Endodermal cell (in vitro differentiated cells): ENCODE data around the gene VSNL1. TPM values are rescaled to one million over a fixed set of nuclear protein-coding genes. Genes with fewer than 3 reads are reported as not detected.

Experiments used
- DNase-seq: peaks from one replicate; pipeline ENCODE4 v3.0.0-alpha.2; 2017
- H3K27ac ChIP-seq: 2 replicates; pipeline ENCODE4 v1.5.1; 2013; ENCODE audit warnings: mild to moderate bottlenecking, low read depth, low read length, moderate library complexity
- H3K27me3 ChIP-seq: 2 replicates; pipeline ENCODE4 v1.6.1; 2013; ENCODE audit warnings: mild to moderate bottlenecking, low read length, moderate library complexity; ENCODE audit not compliant: insufficient read depth, control insufficient read depth, poor library complexity, severe bottlenecking
- H3K36me3 ChIP-seq: 2 replicates; pipeline ENCODE4 v1.7.0; 2013; ENCODE audit warnings: mild to moderate bottlenecking, low read length, moderate library complexity; ENCODE audit not compliant: control insufficient read depth, insufficient read depth
- H3K4me1 ChIP-seq: one replicate; pipeline ENCODE4 v1.7.0; 2013; ENCODE audit warnings: low read length; ENCODE audit not compliant: control insufficient read depth, insufficient read depth
- H3K4me3 ChIP-seq: 2 replicates; pipeline ENCODE4 v1.5.1; 2013; ENCODE audit warnings: mild to moderate bottlenecking, low read length, moderate library complexity
- H3K9ac ChIP-seq: 2 replicates; pipeline ENCODE4 v1.6.1; 2013; ENCODE audit warnings: mild to moderate bottlenecking, low read length, moderate library complexity; ENCODE audit not compliant: poor library complexity, severe bottlenecking; ENCODE audit errors: extremely low read depth
- H3K9me3 ChIP-seq: 2 replicates; pipeline ENCODE4 v1.6.1; 2013; ENCODE audit warnings: mild to moderate bottlenecking, low read length, moderate library complexity; ENCODE audit not compliant: control insufficient read depth
- H3K27ac Mint-ChIP-seq: 2 replicates; pipeline ENCODE4 v1.8.0; 2020; ENCODE audit warnings: mixed read lengths
- H3K27me3 Mint-ChIP-seq: 2 replicates; pipeline ENCODE4 v1.8.0; 2021; ENCODE audit warnings: mild to moderate bottlenecking, mixed read lengths; ENCODE audit not compliant: insufficient read depth
- H3K36me3 Mint-ChIP-seq: 2 replicates; pipeline ENCODE4 v1.8.0; 2020; ENCODE audit warnings: low read depth, mixed read lengths
- H3K4me1 Mint-ChIP-seq: 2 replicates; pipeline ENCODE4 v1.8.0; 2020; ENCODE audit warnings: mixed read lengths
- H3K4me3 Mint-ChIP-seq: 2 replicates; pipeline ENCODE4 v1.8.0; 2020; ENCODE audit warnings: mild to moderate bottlenecking, moderate library complexity, mixed read lengths
- H3K9me3 Mint-ChIP-seq: 2 replicates; pipeline ENCODE4 v1.8.0; 2020; ENCODE audit warnings: mild to moderate bottlenecking, mixed read lengths
- CTCF ChIP-seq: fragments of 200-600 bp; sonication (generic); conservative IDR thresholded peaks from 2 replicates; pipeline ENCODE4 v1.5.0; 2021; ENCODE audit warnings: antibody characterized with exemption, mild to moderate bottlenecking
- WGBS, 2 experiments: methylation state at CpG; one replicate each; pipeline versions ENCODE4 v1.1.5 to v1.1.7; 2013; ENCODE audit warnings: missing lambda C conversion rate in 2 of 2, mixed read lengths in 1 of 2; ENCODE audit not compliant: insufficient coverage in 1 of 2, insufficient read length in 1 of 2; 5-methylcytosine and 5-hydroxymethylcytosine counted together
- total RNA-seq, 2 donors: library from RNA; stranded (reverse); fragmentation: NEBNext Ultra II Directional in 1 of 2; extraction: Animal tissue kit (Norgen Biotek cat#: 25700) in 1 of 2; gene quantifications; 2 replicates in 1 of 2; 3 replicates in 1 of 2; pipeline ENCODE4 v1.2.1, GENCODE V29; 2021

Gene VSNL1
- total RNA-seq, 2 donors from 2014 or later = 1.4 to 3.3 TPM

GRCh38 chr2:17615728-17616351 lies 75.3 kb downstream of the VSNL1 start:
- Mint-ChIP-seq H3K9me3 (no peaks in the 10 kb centered on the region), H3K4me3 (no peak overlapping the region), H3K36me3 (no peaks in the 10 kb centered on the region), H3K27ac (no peak overlapping the region), H3K27me3 (no peaks in the 10 kb centered on the region), H3K4me1 (peaks cover 3% of the 10 kb centered on the region)
- 87% methylated on average over 1 of the region's 1 CpG; no CpG with 5 or more reads in 1 of the 2 experiments for WGBS, 2 experiments
- Histone ChIP-seq H3K27me3 (no peaks in the 10 kb centered on the region), H3K9me3 (no peaks in the 10 kb centered on the region), H3K4me3 (no peak overlapping the region), H3K4me1 (no peaks in the 10 kb centered on the region), H3K9ac (no peak overlapping the region), H3K36me3 (no peaks in the 10 kb centered on the region), H3K27ac (no peak overlapping the region)
- no peak for DNase-seq
- no peak for TF ChIP-seq CTCF

GRCh38 chr2:17616405-17616804 lies 75.9 kb downstream of the VSNL1 start:
- H3K27ac Mint-ChIP-seq = no peak overlapping the region
- no peak for TF ChIP-seq CTCF
- Histone ChIP-seq H3K36me3 (no peaks in the 10 kb centered on the region), H3K4me1 (no peaks in the 10 kb centered on the region), H3K9ac (no peak overlapping the region), H3K27ac (no peak overlapping the region), H3K27me3 (no peaks in the 10 kb centered on the region), H3K9me3 (no peaks in the 10 kb centered on the region), H3K4me3 (no peak overlapping the region)
- H3K4me1 Mint-ChIP-seq = peaks cover 3% of the 10 kb centered on the region
- H3K36me3 Mint-ChIP-seq = no peaks in the 10 kb centered on the region
- no peaks in the 10 kb centered on the region for H3K9me3 Mint-ChIP-seq
- DNase-seq = no peak
- WGBS, 2 experiments = 86 to 100% methylated on average over 1 of the region's 1 CpG
- H3K27me3 Mint-ChIP-seq = peaks cover 1% of the 10 kb centered on the region
- H3K4me3 Mint-ChIP-seq = no peak overlapping the region

- H3K27me3 Mint-ChIP-seq = peaks cover 1% of the 10 kb centered on the region
- no peak overlapping the region for H3K4me3 Mint-ChIP-seq
- H3K36me3 ChIP-seq = no peaks in the 10 kb centered on the region
- H3K27ac Mint-ChIP-seq = no peak overlapping the region
- peaks cover 4% of the 10 kb centered on the region for H3K4me1 Mint-ChIP-seq
- no peaks in the 10 kb centered on the region for H3K9me3 ChIP-seq
- H3K9me3 Mint-ChIP-seq = no peaks in the 10 kb centered on the region
- no peak overlapping the region for H3K9ac ChIP-seq
- no peak for DNase-seq
- no peaks in the 10 kb centered on the region for H3K4me1 ChIP-seq
- no peaks in the 10 kb centered on the region for H3K27me3 ChIP-seq
- H3K36me3 Mint-ChIP-seq = no peaks in the 10 kb centered on the region
- H3K4me3 ChIP-seq = no peak overlapping the region
- no peak for TF ChIP-seq CTCF
- H3K27ac ChIP-seq = no peak overlapping the region
- 89 to 100% methylated on average over 3 to 5 of the region's 5 CpGs for WGBS, 2 experiments
Observed at GRCh38 chr2:17617516-17617915, 77.0 kb downstream of the VSNL1 start.
